ENCODE measurements around the gene TMEM9. TPM values are rescaled to one million over a fixed set of nuclear protein-coding genes. Genes with fewer than 3 reads are reported as not detected.

TMEM9 gene
- total and polyA plus RNA-seq, 2 of the 8 experiments (the other 6 are each of a cell fraction or from before 2014, with no cell fraction given), result 79.9 to 181 TPM

- no peak for TF ChIP-seq RFX5 (IDR thresholded peaks at IDR 0.05; ENCODE audit: borderline replicate concordance, low read depth, low read length)
These were observed 8.5 kb downstream of the TMEM9 start (continued) for GRCh38 chr1:201145816-201146215.
